CD4-positive, alpha-beta T cell treated with Interleukin-4 for 1 hour (primary cell): ENCODE results near the gene DOCK10.

Source experiments
- DNase-seq, 2 donors: peaks; one replicate each; pipeline ENCODE4 v3.0.0-alpha.2; 2020 to 2022

The DOCK10 gene

GRCh38 chr2:225040856-225041206, 1.4 kb downstream of the DOCK10 start:
- DNase-seq: peak; percentile 41 to 44

- no peak for DNase-seq
These were observed 2.1 kb downstream of the DOCK10 start for GRCh38 chr2:225040142-225040541.

GRCh38 chr2:225038231-225038523, 4.1 kb downstream of the DOCK10 start:
- DNase-seq: no peak

- DNase-seq: peak in 1 of 2 donors; percentile 56
These were observed 4.6 kb downstream of the DOCK10 start for GRCh38 chr2:225037415-225038230.

GRCh38 chr2:225036431-225036830, 5.8 kb downstream of the DOCK10 start:
- no peak for DNase-seq

GRCh38 chr2:225033440-225034318, 8.6 kb downstream of the DOCK10 start:
- no peak for DNase-seq

- no peak for DNase-seq
These were observed 10.0 kb downstream of the DOCK10 start for GRCh38 chr2:225032246-225032645.

- DNase-seq: no peak
These were observed 10.7 kb downstream of the DOCK10 start for GRCh38 chr2:225031599-225031998.

- no peak for DNase-seq
These were observed 11.4 kb downstream of the DOCK10 start for GRCh38 chr2:225030893-225031292.

- no peak for DNase-seq
These were observed 12.1 kb downstream of the DOCK10 start for GRCh38 chr2:225030203-225030602.

- no peak for DNase-seq
These were observed 13.7 kb downstream of the DOCK10 start for GRCh38 chr2:225028572-225028971.

GRCh38 chr2:225027061-225027762, 15.1 kb downstream of the DOCK10 start:
- DNase-seq: no peak

GRCh38 chr2:225025917-225026571, 16.2 kb downstream of the DOCK10 start:
- DNase-seq: peak in 1 of 2 donors; percentile 27

GRCh38 chr2:225022188-225022587, 20.1 kb downstream of the DOCK10 start:
- no peak for DNase-seq

GRCh38 chr2:225020168-225020849, 22.0 kb downstream of the DOCK10 start:
- no peak for DNase-seq

GRCh38 chr2:225019105-225019504, 23.2 kb downstream of the DOCK10 start:
- DNase-seq: no peak

- DNase-seq: no peak
These were observed 24.6 kb downstream of the DOCK10 start for GRCh38 chr2:225017713-225018112.

GRCh38 chr2:225017098-225017685, 25.1 kb downstream of the DOCK10 start:
- no peak for DNase-seq

- no peak for DNase-seq
These were observed 28.6 kb downstream of the DOCK10 start for GRCh38 chr2:225013425-225014365.

- DNase-seq: no peak
These were observed 30.7 kb downstream of the DOCK10 start for GRCh38 chr2:225011585-225011984.

GRCh38 chr2:225010804-225011203, 31.5 kb downstream of the DOCK10 start:
- no peak for DNase-seq
